Fibroblast of lung (primary cell): Measurements from ENCODE around the gene SOAT1. TPM values are rescaled to one million over a fixed set of nuclear protein-coding genes. Genes with fewer than 3 reads are reported as not detected.

ENCODE experiments used
- DNase-seq, 2 donors: peaks; one replicate each; pipeline versions ENCODE4 v3.0.0 to v3.0.0-alpha.2; 2010; ENCODE audit warnings: low read depth in 2 of 2
- H2AFZ ChIP-seq: 2 replicates; pipeline ENCODE4 v1.5.1; 2012; ENCODE audit warnings: low read length, control low read depth, inconsistent platforms
- H3K27ac ChIP-seq: 2 replicates; pipeline ENCODE4 v1.5.1; 2011; ENCODE audit warnings: low read length, control low read depth; ENCODE audit not compliant: insufficient read depth
- H3K27me3 ChIP-seq: 2 replicates; pipeline ENCODE4 v1.5.1; 2011; ENCODE audit warnings: mild to moderate bottlenecking, low read length; ENCODE audit not compliant: control insufficient read depth, insufficient read depth
- H3K36me3 ChIP-seq: 2 replicates; pipeline ENCODE4 v1.5.1; 2011; ENCODE audit warnings: low read length; ENCODE audit not compliant: control insufficient read depth, insufficient read depth
- H3K4me1 ChIP-seq: 2 replicates; pipeline ENCODE4 v1.5.1; 2011; ENCODE audit warnings: low read length; ENCODE audit not compliant: control insufficient read depth, insufficient read depth; ENCODE audit errors: extremely low read depth
- H3K4me2 ChIP-seq: 2 replicates; pipeline ENCODE4 v1.5.1; 2011; ENCODE audit warnings: low read length, control low read depth; ENCODE audit not compliant: insufficient read depth; ENCODE audit errors: extremely low read depth
- H3K4me3 ChIP-seq, 4 experiments: fragments of 200-600 bp in 1 of 4; sonication (generic) in 1 of 4; replicated peaks in 1 of 4; 2 replicates each; pipeline ENCODE4 v1.5.1; 2011 to 2016; ENCODE audit warnings: low read length in 4 of 4, low read depth in 3 of 4, mild to moderate bottlenecking in 3 of 4, control low read depth in 2 of 4, inconsistent platforms in 1 of 4, mixed read lengths in 1 of 4; ENCODE audit not compliant: insufficient read depth in 1 of 4; ENCODE audit errors: control extremely low read depth in 1 of 4
- H3K79me2 ChIP-seq: 2 replicates; pipeline ENCODE4 v1.5.1; 2012; ENCODE audit warnings: mild to moderate bottlenecking, low read length, inconsistent platforms; ENCODE audit not compliant: control insufficient read depth, insufficient read depth
- H3K9ac ChIP-seq: 2 replicates; pipeline ENCODE4 v1.5.1; 2011; ENCODE audit warnings: mild to moderate bottlenecking, low read length, control low read depth; ENCODE audit not compliant: insufficient read depth
- H3K9me3 ChIP-seq: 2 replicates; pipeline ENCODE4 v1.5.1; 2012; ENCODE audit warnings: low read depth, low read length; ENCODE audit not compliant: control insufficient read depth, insufficient read depth
- H4K20me1 ChIP-seq: 2 replicates; pipeline ENCODE4 v1.5.1; 2011; ENCODE audit warnings: low read length; ENCODE audit not compliant: control insufficient read depth, insufficient read depth; ENCODE audit errors: extremely low read depth
- CTCF ChIP-seq, 2 donors: IDR thresholded peaks in 1 of 2; conservative IDR thresholded peaks in 1 of 2; 1 replicate in 1 of 2; 2 replicates in 1 of 2; pipeline ENCODE4 v1.5.1; 2011 to 2012; ENCODE audit warnings: low read length in 2 of 2, control low read depth in 1 of 2, inconsistent platforms in 1 of 2, low read depth in 1 of 2, mild to moderate bottlenecking in 1 of 2
- EZH2 ChIP-seq: IDR thresholded peaks from 2 replicates; pipeline ENCODE4 v1.5.1; 2012; ENCODE audit warnings: low read length, control low read depth, mild to moderate bottlenecking; ENCODE audit errors: missing control alignments
- polyA plus RNA-seq, 2 donors: library from polyadenylated mRNA; depleted of rRNA in 1 of 2; stranded (reverse) in 1 of 2; unstranded in 1 of 2; fragments of >200 nt; gene quantifications; 2 replicates each; pipeline ENCODE4 v1.2.1, GENCODE V29; 2011 to 2012; ENCODE audit warnings: missing spikeins in 1 of 2
- total RNA-seq: library from RNA; depleted of rRNA; stranded (reverse); fragments of >200 nt; gene quantifications from 2 replicates; pipeline ENCODE4 v1.2.1, GENCODE V29; 2014

The SOAT1 gene
- total and polyA plus RNA-seq, 2 donors (not counting 1 experiment from before 2014, with no cell fraction given): 50.5 to 64.1 TPM

DNA sequence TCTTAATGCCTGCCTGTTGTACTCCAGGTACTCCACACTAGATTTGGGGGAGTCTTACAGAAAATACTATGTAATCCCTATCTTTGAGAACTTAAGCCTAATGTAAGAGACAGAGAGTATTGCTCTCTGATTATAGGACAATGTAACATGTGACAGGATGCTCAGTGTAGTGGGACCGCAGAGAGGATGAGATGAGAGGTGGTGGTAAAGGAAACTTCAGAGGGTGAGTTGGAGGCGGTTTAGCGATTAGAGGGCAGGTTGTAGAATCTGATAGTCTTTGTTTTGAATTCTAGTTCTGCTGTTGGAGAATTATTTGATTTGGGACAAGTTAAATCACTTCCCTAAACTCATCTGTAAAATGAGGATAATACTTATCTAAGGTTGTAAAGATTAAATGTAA lies 5.4 kb downstream of the SOAT1 start:
- H2AFZ ChIP-seq: no peak overlapping the region
- H3K36me3 ChIP-seq: peaks cover 2% of the 10 kb centered on the region
- H3K27me3 ChIP-seq: no peaks in the 10 kb centered on the region
- no peak overlapping the region for H3K4me3 ChIP-seq
- H4K20me1 ChIP-seq: no peaks in the 10 kb centered on the region
- no peaks in the 10 kb centered on the region for H3K9me3 ChIP-seq
- DNase-seq: no peak
- H3K4me1 ChIP-seq: no peaks in the 10 kb centered on the region
- no peak for TF ChIP-seq CTCF (conservative IDR thresholded peaks at IDR 0.05 in 1 of 2, IDR thresholded peaks at IDR 0.05 in 1 of 2; ENCODE audit: low read depth in 1 of 2, low read length in 2 of 2)
- no peak for TF ChIP-seq EZH2
- peaks cover 56% of the 10 kb centered on the region for H3K79me2 ChIP-seq
- H3K4me2 ChIP-seq: no peak overlapping the region
- H3K27ac ChIP-seq: no peak overlapping the region
- H3K9ac ChIP-seq: no peak overlapping the region

DNA sequence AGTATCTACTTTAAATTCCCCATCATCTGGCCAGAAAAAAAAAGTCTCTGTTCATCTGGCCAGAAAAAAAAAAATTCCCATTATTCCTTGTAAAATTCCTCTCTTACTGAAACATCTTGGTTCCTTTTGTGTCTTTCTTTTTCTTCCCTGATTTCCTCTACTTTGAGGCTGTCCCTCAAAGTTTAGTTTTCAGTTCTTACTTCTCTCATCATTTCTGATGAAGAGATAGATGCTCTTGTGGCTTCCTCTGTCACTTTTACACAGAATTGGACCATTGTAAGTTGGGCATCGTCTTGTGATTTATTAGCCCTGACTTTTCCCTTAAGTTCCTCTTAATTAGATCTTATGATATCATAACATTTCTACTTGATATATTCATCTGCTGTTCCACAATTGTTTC lies 6.5 kb downstream of the SOAT1 start:
- H3K9me3 ChIP-seq: no peaks in the 10 kb centered on the region
- H3K36me3 ChIP-seq: peaks cover 2% of the 10 kb centered on the region
- no peaks in the 10 kb centered on the region for H3K27me3 ChIP-seq
- no peak overlapping the region for H3K27ac ChIP-seq
- H2AFZ ChIP-seq: no peak overlapping the region
- DNase-seq: no peak
- no peak overlapping the region for H3K4me3 ChIP-seq
- no peaks in the 10 kb centered on the region for H3K4me1 ChIP-seq
- H3K79me2 ChIP-seq: peaks cover 64% of the 10 kb centered on the region
- no peaks in the 10 kb centered on the region for H4K20me1 ChIP-seq
- no peak overlapping the region for H3K4me2 ChIP-seq
- no peak overlapping the region for H3K9ac ChIP-seq
- TF ChIP-seq EZH2: no peak
- no peak for TF ChIP-seq CTCF (conservative IDR thresholded peaks at IDR 0.05 in 1 of 2, IDR thresholded peaks at IDR 0.05 in 1 of 2; ENCODE audit: low read depth in 1 of 2, low read length in 2 of 2)

DNA sequence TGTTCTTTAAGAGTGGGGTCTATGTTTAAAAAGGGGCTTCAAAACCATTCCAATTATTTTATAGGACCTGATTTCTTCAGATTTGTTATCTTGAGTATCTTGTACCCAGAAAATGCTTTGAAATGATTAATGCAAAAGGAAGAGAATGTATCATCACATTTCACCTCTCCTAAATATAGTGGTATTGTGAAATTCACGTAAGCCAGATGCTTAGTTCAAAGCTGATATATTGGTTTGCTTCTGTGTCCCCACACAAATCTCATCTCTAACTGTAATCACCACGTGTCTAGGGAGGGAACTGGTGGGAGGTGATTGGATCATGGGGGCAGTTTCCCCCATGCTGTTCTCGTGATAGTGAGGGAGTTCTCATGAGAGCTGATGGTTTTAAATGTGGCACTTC lies 8.5 kb downstream of the SOAT1 start:
- TF ChIP-seq EZH2: no peak
- no peak for TF ChIP-seq CTCF (conservative IDR thresholded peaks at IDR 0.05 in 1 of 2, IDR thresholded peaks at IDR 0.05 in 1 of 2; ENCODE audit: low read depth in 1 of 2, low read length in 2 of 2)
- H3K9ac ChIP-seq: no peak overlapping the region
- no peaks in the 10 kb centered on the region for H3K4me1 ChIP-seq
- H3K27ac ChIP-seq: no peak overlapping the region
- DNase-seq: no peak
- H3K4me3 ChIP-seq: no peak overlapping the region
- H3K27me3 ChIP-seq: no peaks in the 10 kb centered on the region
- no peak overlapping the region for H3K4me2 ChIP-seq
- H4K20me1 ChIP-seq: no peaks in the 10 kb centered on the region
- no peak overlapping the region for H2AFZ ChIP-seq
- H3K36me3 ChIP-seq: no peaks in the 10 kb centered on the region
- peaks cover 60% of the 10 kb centered on the region for H3K79me2 ChIP-seq
- H3K9me3 ChIP-seq: no peaks in the 10 kb centered on the region
